ENCODE data around the gene GSDMA. TPM values are rescaled to one million over a fixed set of nuclear protein-coding genes. Genes with fewer than 3 reads are reported as not detected.

GSDMA gene
- total RNA-seq, 1 donor from 2014 or later = 0.23 TPM

- no peak for TF ChIP-seq CTCF (conservative IDR thresholded peaks at IDR 0.05; ENCODE audit: low read depth, low read length)
- H3K4me3 ChIP-seq (ENCODE audit: low read depth, low read length) = peak overlapping the region; percentile 86
- DNase-seq (ENCODE audit: low read depth) = no peak
Observed at GRCh38 chr17:39926135-39926587, 36.6 kb upstream of the GSDMA start.

- no peak for DNase-seq (ENCODE audit: low read depth)
- no peak for TF ChIP-seq CTCF (conservative IDR thresholded peaks at IDR 0.05; ENCODE audit: low read depth, low read length)
- H3K4me3 ChIP-seq (ENCODE audit: low read depth, low read length) = peak overlapping the region; percentile 86
Observed at GRCh38 chr17:39926588-39927100, 36.2 kb upstream of the GSDMA start.

GRCh38 chr17:39927101-39927928 lies 35.5 kb upstream of the GSDMA start, which contains the start of the genes LRRC3C and ORMDL3:
Gene LRRC3C (plus strand): TSS chr17:39927732. CDS start chr17:39941524, 13,792 bp downstream.
Gene ORMDL3 (minus strand): TSS chr17:39927601. CDS start chr17:39924203, 3,398 bp downstream.
- DNase-seq (ENCODE audit: low read depth) = no peak
- TF ChIP-seq CTCF (conservative IDR thresholded peaks at IDR 0.05; ENCODE audit: low read depth, low read length) = no peak
- peak within 1 kb of the TSS; percentile 86 for H3K4me3 ChIP-seq (ENCODE audit: low read depth, low read length)

GRCh38 chr17:39927929-39928857 lies 34.6 kb upstream of the GSDMA start:
- peak overlapping the region; percentile 86 for H3K4me3 ChIP-seq (ENCODE audit: low read depth, low read length)
- no peak for TF ChIP-seq CTCF (conservative IDR thresholded peaks at IDR 0.05; ENCODE audit: low read depth, low read length)
- DNase-seq (ENCODE audit: low read depth) = no peak

- TF ChIP-seq CTCF (conservative IDR thresholded peaks at IDR 0.05; ENCODE audit: low read depth, low read length) = no peak
- no peak overlapping the region for H3K4me3 ChIP-seq (ENCODE audit: low read depth, low read length)
- no peak for DNase-seq (ENCODE audit: low read depth)
Observed at GRCh38 chr17:39928858-39929645, 33.8 kb upstream of the GSDMA start.
